ENCODE results near the gene KIFBP. TPM values are rescaled to one million over a fixed set of nuclear protein-coding genes. Genes with fewer than 3 reads are reported as not detected.

The KIFBP gene
- total and polyA plus RNA-seq, 9 of the 15 experiments (the other 6 are each of a cell fraction or from before 2014, with no cell fraction given): 5.6 to 23.2 (median 14.8) TPM

GRCh38 chr10:69018613-69019012, 30.0 kb downstream of the KIFBP start (continued):
- no peak for TF ChIP-seq CBX8 (IDR thresholded peaks at IDR 0.05; ENCODE audit: borderline replicate concordance, extremely low read depth, low read depth, low read length, poor library complexity, severe bottlenecking)
- TF ChIP-seq POLR2B (IDR thresholded peaks at IDR 0.05; ENCODE audit: low read depth, partially characterized antibody): no peak
- no peak for TF ChIP-seq ZNF668 (CRISPR knock-in tag; IDR thresholded peaks at IDR 0.05)
- no peak for TF ChIP-seq ZNF408 (CRISPR knock-in tag; IDR thresholded peaks at IDR 0.05; ENCODE audit: low read depth)
- TF ChIP-seq BRD9 (IDR thresholded peaks at IDR 0.05; ENCODE audit: low read depth, partially characterized antibody): no peak
- TF ChIP-seq ZEB2 (IDR thresholded peaks at IDR 0.05): peak; percentile 87
- no peak for TF ChIP-seq ZNF143 (CRISPR knock-in tag; IDR thresholded peaks at IDR 0.05)
- TF ChIP-seq ZNF134 (CRISPR knock-in tag; conservative IDR thresholded peaks at IDR 0.05): no peak
- TF ChIP-seq STAG1 (CRISPR knock-in tag; IDR thresholded peaks at IDR 0.05; ENCODE audit: borderline replicate concordance): no peak
- no peak for TF ChIP-seq ZNF561 (CRISPR knock-in tag; conservative IDR thresholded peaks at IDR 0.05)
- TF ChIP-seq RFX5 (IDR thresholded peaks at IDR 0.05; ENCODE audit: low read depth, low read length): no peak
- TF ChIP-seq SAFB2 (IDR thresholded peaks at IDR 0.05; ENCODE audit: borderline replicate concordance, low read depth, low read length, severe bottlenecking): no peak
- TF ChIP-seq, protein P1, sequence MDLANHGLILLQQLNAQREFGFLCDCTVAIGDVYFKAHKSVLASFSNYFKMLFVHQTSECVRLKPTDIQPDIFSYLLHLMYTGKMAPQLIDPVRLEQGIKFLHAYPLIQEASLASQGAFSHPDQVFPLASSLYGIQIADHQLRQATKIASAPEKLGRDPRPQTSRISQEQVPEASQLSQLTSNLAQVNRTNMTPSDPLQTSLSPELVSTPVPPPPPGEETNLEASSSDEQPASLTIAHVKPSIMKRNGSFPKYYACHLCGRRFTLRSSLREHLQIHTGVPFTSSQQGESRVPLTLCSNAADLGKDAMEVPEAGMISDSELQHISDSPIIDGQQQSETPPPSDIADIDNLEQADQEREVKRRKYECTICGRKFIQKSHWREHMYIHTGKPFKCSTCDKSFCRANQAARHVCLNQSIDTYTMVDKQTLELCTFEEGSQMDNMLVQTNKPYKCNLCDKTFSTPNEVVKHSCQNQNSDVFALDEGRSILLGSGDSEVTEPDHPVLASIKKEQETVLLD (IDR thresholded peaks at IDR 0.05): peak; percentile 61; the same call in 1 of the 2 replicates
- TF ChIP-seq CHCHD3 (CRISPR knock-in tag; IDR thresholded peaks at IDR 0.05): no peak
- no peak for TF ChIP-seq MXI1 (IDR thresholded peaks at IDR 0.05; ENCODE audit: low read depth, low read length)
- no peak for TF ChIP-seq SRSF9 (IDR thresholded peaks at IDR 0.05; ENCODE audit: borderline replicate concordance, low read depth, low read length)
- TF ChIP-seq NR3C1 (CRISPR knock-in tag; IDR thresholded peaks at IDR 0.05): no peak
- no peak for TF ChIP-seq RFX7 (CRISPR knock-in tag; IDR thresholded peaks at IDR 0.05)
- TF ChIP-seq EGR1 (conservative IDR thresholded peaks at IDR 0.05): no peak; the same call in 1 of the 2 replicates
- no peak for TF ChIP-seq ZNF3 (CRISPR knock-in tag; IDR thresholded peaks at IDR 0.05)
- TF ChIP-seq ARID3A (IDR thresholded peaks at IDR 0.05; ENCODE audit: borderline replicate concordance, low read depth, low read length): no peak
- no peak for TF ChIP-seq ZBTB26 (CRISPR knock-in tag; IDR thresholded peaks at IDR 0.05)
- TF ChIP-seq GTF2E2 (tag; IDR thresholded peaks at IDR 0.05): no peak
- TF ChIP-seq MYNN (IDR thresholded peaks at IDR 0.05): no peak
- TF ChIP-seq MYNN (CRISPR knock-in tag; IDR thresholded peaks at IDR 0.05): no peak
- TF ChIP-seq MEIS2 (IDR thresholded peaks at IDR 0.05; ENCODE audit: partially characterized antibody): no peak
- peak; percentile 32; the same call in 1 of the 2 replicates for TF ChIP-seq SMARCC2 (IDR thresholded peaks at IDR 0.05; ENCODE audit: low read depth)
- no peak for TF ChIP-seq PTTG1 (tag; IDR thresholded peaks at IDR 0.05; ENCODE audit: low read depth)
- no peak for TF ChIP-seq CHD1 (IDR thresholded peaks at IDR 0.05; ENCODE audit: low read length)

Measured in K562 (cell line).